Caco-2 (cell line): Measurements from ENCODE around the gene WASHC4. TPM values are rescaled to one million over a fixed set of nuclear protein-coding genes. Genes with fewer than 3 reads are reported as not detected.
"Not testable (repeated sequence)": the region's sequence is repeated elsewhere in the genome, so short reads cannot be mapped to it uniquely, and the experiment has no call there.

Experiments used
- BruUV-seq: library from RNA; stranded (reverse); fragments of 400-500 nt; replicated peaks from 2 replicates; lab custom pipeline; 2021; lab: Mats Ljungman, UMichigan
- CTCF ChIA-PET: fragments of 300-600 bp; sonication (Branson Sonifier 250); formaldehyde crosslinking; loops from one replicate; lab custom pipeline; 2022; ENCODE audit warnings: antibody characterized with exemption; lab: Charles Lee
- POLR2A ChIA-PET: fragments of 300-600 bp; sonication (Branson Sonifier 250); formaldehyde crosslinking; loops from one replicate; lab custom pipeline; 2022; ENCODE audit warnings: antibody characterized with exemption; lab: Charles Lee
- DNase-seq, 2 experiments: peaks; one replicate each; pipeline versions ENCODE4 v3.0.0 to v3.0.0-alpha.2; 2020 to 2022
- H3K27me3 ChIP-seq: replicated peaks from 2 replicates; pipeline ENCODE4 v1.6.0; 2011; ENCODE audit warnings: low read length; ENCODE audit not compliant: control insufficient read depth, insufficient read depth
- H3K36me3 ChIP-seq: 2 replicates; pipeline ENCODE4 v1.5.1; 2011; ENCODE audit warnings: low read length; ENCODE audit not compliant: control insufficient read depth, insufficient read depth
- H3K4me1 ChIP-seq: fragments of 250-450 bp; sonication (Bioruptor Pico); 2 replicates; pipeline ENCODE4 v1.5.1; 2020; ENCODE audit warnings: mild to moderate bottlenecking
- H3K4me3 ChIP-seq: 2 replicates; pipeline ENCODE4 v1.5.1; 2011; ENCODE audit warnings: low read depth, mild to moderate bottlenecking, control low read depth, low read length
- H3K9me3 ChIP-seq: fragments of 250-450 bp; sonication (Bioruptor Pico); 2 replicates; pipeline ENCODE4 v1.5.1; 2020; ENCODE audit warnings: mild to moderate bottlenecking, moderate library complexity
- H3K27ac Mint-ChIP-seq: one replicate; pipeline ENCODE4 v1.8.0; 2022; ENCODE audit warnings: mixed read lengths; ENCODE audit not compliant: unreplicated experiment
- H3K27me3 Mint-ChIP-seq: one replicate; pipeline ENCODE4 v1.8.0; 2022; ENCODE audit warnings: mixed read lengths; ENCODE audit not compliant: insufficient read depth, unreplicated experiment
- H3K36me3 Mint-ChIP-seq: one replicate; pipeline ENCODE4 v1.8.0; 2022; ENCODE audit warnings: mild to moderate bottlenecking, mixed read lengths; ENCODE audit not compliant: insufficient read depth, unreplicated experiment
- H3K4me1 Mint-ChIP-seq: one replicate; pipeline ENCODE4 v1.8.0; 2022; ENCODE audit warnings: low read depth, mixed read lengths; ENCODE audit not compliant: unreplicated experiment
- H3K4me3 Mint-ChIP-seq: one replicate; pipeline ENCODE4 v1.8.0; 2022; ENCODE audit warnings: mild to moderate bottlenecking, moderate library complexity, mixed read lengths; ENCODE audit not compliant: unreplicated experiment
- H3K9me3 Mint-ChIP-seq: one replicate; pipeline ENCODE4 v1.8.0; 2022; ENCODE audit warnings: mixed read lengths; ENCODE audit not compliant: unreplicated experiment
- CTCF ChIP-seq, 2 experiments: fragments of 200-600 bp in 1 of 2; IDR thresholded peaks; 1 replicate in 1 of 2; 2 replicates in 1 of 2; pipeline versions ENCODE4 v1.5.1 to v1.8.0; 2011 to 2022; ENCODE audit warnings: antibody characterized with exemption in 1 of 2, control low read depth in 1 of 2, inconsistent platforms in 1 of 2, low read depth in 1 of 2, low read length in 1 of 2, mild to moderate bottlenecking in 1 of 2, moderate library complexity in 1 of 2; ENCODE audit not compliant: insufficient read depth in 1 of 2, severe bottlenecking in 1 of 2, unreplicated experiment in 1 of 2
- intact Hi-C: fragments of 100-400 bp; cut with micrococcal nuclease; formaldehyde crosslinking; loops from one replicate; pipeline ENCODE4 v1.10.0; 2022; ENCODE audit not compliant: unreplicated experiment
- total RNA-seq: library from RNA; stranded (reverse); gene quantifications from 2 replicates; pipeline ENCODE4 v1.2.3, GENCODE V29; 2022

Gene WASHC4
- total RNA-seq, 1 experiment from 2014 or later = 41.0 TPM

DNA sequence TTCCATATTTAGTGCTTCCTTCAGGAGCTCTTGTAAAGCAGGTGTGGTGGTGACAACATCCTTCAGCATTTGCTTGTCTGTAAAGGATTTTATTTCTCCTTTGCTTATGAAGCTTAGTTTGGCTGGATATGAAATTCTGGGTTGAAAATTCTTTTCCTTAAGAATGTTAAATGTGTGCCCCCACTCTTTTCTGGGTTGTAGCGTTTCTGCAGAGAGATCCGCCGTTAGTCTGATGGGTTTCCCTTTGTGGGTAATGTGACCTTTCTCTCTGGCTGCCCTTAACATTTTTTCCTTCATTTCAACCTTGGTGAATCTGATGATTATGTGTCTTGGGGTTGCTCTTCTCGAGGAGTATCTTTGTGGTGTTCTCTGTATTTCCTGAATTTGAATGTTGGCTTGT lies 75.9 kb downstream of the WASHC4 start:
- BruUV-seq, H3K27ac Mint-ChIP-seq, H3K36me3 ChIP-seq: not testable (repeated sequence)

DNA sequence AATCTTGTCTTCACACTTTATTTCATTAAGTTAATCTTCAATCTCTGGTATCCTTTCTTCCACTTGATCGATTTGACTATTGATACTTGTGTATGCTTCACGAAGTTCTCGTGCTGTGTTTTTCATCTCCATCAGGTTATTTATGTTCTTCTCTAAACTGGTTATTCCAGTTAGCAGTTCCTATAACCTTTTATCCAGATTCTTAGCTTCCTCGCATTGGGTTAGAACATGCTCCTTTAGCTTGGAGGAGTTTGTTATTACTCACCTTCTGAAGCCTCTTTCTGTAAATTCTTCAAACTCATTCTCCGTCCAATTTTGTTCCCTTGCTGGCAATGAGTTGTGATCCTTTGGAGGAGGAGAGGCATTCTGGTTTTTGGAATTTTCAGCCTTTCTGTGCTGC lies 76.4 kb downstream of the WASHC4 start:
- H3K4me3 ChIP-seq, H3K4me1 Mint-ChIP-seq, BruUV-seq, H3K36me3 ChIP-seq, intact Hi-C loops, H3K27me3 Mint-ChIP-seq, CTCF ChIA-PET, H3K27me3 ChIP-seq, DNase-seq, H3K9me3 ChIP-seq, H3K27ac Mint-ChIP-seq, H3K4me1 ChIP-seq, POLR2A ChIA-PET, H3K4me3 Mint-ChIP-seq: not testable (repeated sequence)
- peaks cover 80% of the 10 kb centered on the region for H3K36me3 Mint-ChIP-seq
- H3K9me3 Mint-ChIP-seq = peaks cover 20% of the 10 kb centered on the region

More for the DNA sequence above, 75.9 kb downstream of the WASHC4 start:
- H3K4me3 ChIP-seq, H3K4me1 ChIP-seq, H3K4me3 Mint-ChIP-seq, H3K4me1 Mint-ChIP-seq, POLR2A ChIA-PET, intact Hi-C loops, H3K27me3 Mint-ChIP-seq, H3K27me3 ChIP-seq, CTCF ChIA-PET, H3K9me3 ChIP-seq, DNase-seq: not testable (repeated sequence)
- Mint-ChIP-seq H3K9me3 (peaks cover 20% of the 10 kb centered on the region), H3K36me3 (peaks cover 78% of the 10 kb centered on the region)

GRCh38 chr12:105189293-105189692 lies 81.8 kb downstream of the WASHC4 start:
- H3K36me3 ChIP-seq = peaks cover 1% of the 10 kb centered on the region
- intact Hi-C loops = no loop called here
- POLR2A ChIA-PET = no interaction called here

GRCh38 chr12:105190530-105190929 lies 83.0 kb downstream of the WASHC4 start:
- peaks cover 13% of the 10 kb centered on the region for H3K4me1 Mint-ChIP-seq
- no peak for DNase-seq
- intact Hi-C loops = no loop called here
- no peak overlapping the region for H3K4me3 Mint-ChIP-seq
- Histone ChIP-seq H3K27me3 (no peaks in the 10 kb centered on the region), H3K36me3 (peaks cover 4% of the 10 kb centered on the region; the same call in 1 of the 2 replicates), H3K4me1 (peaks cover 8% of the 10 kb centered on the region), H3K9me3 (no peaks in the 10 kb centered on the region), H3K4me3 (no peak overlapping the region)
- ChIA-PET POLR2A (no interaction called here), CTCF (no interaction called here)
- no peak for TF ChIP-seq CTCF (IDR thresholded peaks at IDR 0.05; ENCODE audit: insufficient read depth in 1 of 2, low read depth in 1 of 2, low read length in 1 of 2, severe bottlenecking in 1 of 2, unreplicated experiment in 1 of 2)
- H3K36me3 Mint-ChIP-seq = peaks cover 63% of the 10 kb centered on the region
- BruUV-seq = no TSS peak
- H3K9me3 Mint-ChIP-seq = no peaks in the 10 kb centered on the region
- no peaks in the 10 kb centered on the region for H3K27me3 Mint-ChIP-seq
- H3K27ac Mint-ChIP-seq = no peak overlapping the region

More at GRCh38 chr12:105189293-105189692, 81.8 kb downstream of the WASHC4 start:
- Mint-ChIP-seq H3K27me3 (no peaks in the 10 kb centered on the region), H3K4me3 (no peak overlapping the region), H3K9me3 (no peaks in the 10 kb centered on the region), H3K4me1 (peaks cover 13% of the 10 kb centered on the region), H3K36me3 (peaks cover 66% of the 10 kb centered on the region), H3K27ac (no peak overlapping the region)
- TF ChIP-seq CTCF (IDR thresholded peaks at IDR 0.05; ENCODE audit: insufficient read depth in 1 of 2, low read depth in 1 of 2, low read length in 1 of 2, severe bottlenecking in 1 of 2, unreplicated experiment in 1 of 2) = no peak
- H3K27me3 ChIP-seq = no peaks in the 10 kb centered on the region
- no peak for DNase-seq
- H3K4me3 ChIP-seq = no peak overlapping the region
- CTCF ChIA-PET = no interaction called here
- no peaks in the 10 kb centered on the region for H3K9me3 ChIP-seq
- H3K4me1 ChIP-seq = peaks cover 8% of the 10 kb centered on the region
- no TSS peak for BruUV-seq
